Naive thymus-derived CD4-positive, alpha-beta T cell (primary cell): ENCODE data around the gene TBC1D3B. TPM values are rescaled to one million over a fixed set of nuclear protein-coding genes. Genes with fewer than 3 reads are reported as not detected.
"Not testable (repeated sequence)": the region's sequence is repeated elsewhere in the genome, so short reads cannot be mapped to it uniquely, and the experiment has no call there.

Experiments used
- ATAC-seq: fragments of 150-1000 bp; cut with Tn5 transposase; 2 replicates; pipeline ENCODE4 v1.10.0; 2021; ENCODE audit warnings: mild to moderate bottlenecking, moderate library complexity
- CTCF ChIA-PET: fragments of 350-600 bp; sonication (Branson Sonifier 250); formaldehyde crosslinking; loops from one replicate; lab custom pipeline; 2021; ENCODE audit warnings: antibody characterized with exemption; lab: Charles Lee
- POLR2A ChIA-PET: fragments of 350-600 bp; sonication (Branson Sonifier 250); formaldehyde crosslinking; loops from one replicate; lab custom pipeline; 2021; ENCODE audit warnings: antibody characterized with exemption, inconsistent platforms; lab: Charles Lee
- DNase-seq, 9 donors: peaks; one replicate each; pipeline versions ENCODE4 v3.0.0 to v3.0.0-alpha.2; 2020 to 2022; ENCODE audit warnings: mixed read lengths in 1 of 9
- H3K27ac ChIP-seq: one replicate; pipeline ENCODE4 v1.7.0; 2013; ENCODE audit warnings: mild to moderate bottlenecking, low read depth, low read length, moderate library complexity
- H3K27me3 ChIP-seq, 2 donors: one replicate each; pipeline ENCODE4 v1.7.0; 2013; ENCODE audit warnings: low read length in 2 of 2, mild to moderate bottlenecking in 2 of 2, moderate library complexity in 2 of 2; ENCODE audit not compliant: control insufficient read depth in 2 of 2, insufficient read depth in 2 of 2
- H3K36me3 ChIP-seq, 3 experiments: 1 replicate in 2 of 3; 2 replicates in 1 of 3; pipeline ENCODE4 v1.7.0; 2013; ENCODE audit warnings: low read length in 3 of 3, mild to moderate bottlenecking in 3 of 3, moderate library complexity in 1 of 3; ENCODE audit not compliant: insufficient read depth in 3 of 3, control insufficient read depth in 2 of 3
- H3K4me1 ChIP-seq, 2 donors: one replicate each; pipeline ENCODE4 v1.7.0; 2013; ENCODE audit warnings: low read length in 2 of 2, mild to moderate bottlenecking in 2 of 2, moderate library complexity in 1 of 2; ENCODE audit not compliant: control insufficient read depth in 2 of 2, insufficient read depth in 2 of 2
- H3K4me3 ChIP-seq: 2 replicates; pipeline ENCODE4 v1.7.0; 2013; ENCODE audit warnings: mild to moderate bottlenecking, low read length
- H3K9me3 ChIP-seq, 3 experiments: 1 replicate in 2 of 3; 2 replicates in 1 of 3; pipeline ENCODE4 v1.7.0; 2013; ENCODE audit warnings: low read length in 3 of 3; ENCODE audit not compliant: control insufficient read depth in 2 of 3
- H3K27ac Mint-ChIP-seq, 9 donors: one replicate each; pipeline ENCODE4 v1.8.0; 2020 to 2022; ENCODE audit warnings: mixed read lengths in 9 of 9, mild to moderate bottlenecking in 8 of 9, moderate library complexity in 5 of 9, inconsistent platforms in 2 of 9
- H3K27me3 Mint-ChIP-seq, 5 donors: one replicate each; pipeline ENCODE4 v1.8.0; 2021 to 2022; ENCODE audit warnings: mixed read lengths in 5 of 5, mild to moderate bottlenecking in 1 of 5
- H3K36me3 Mint-ChIP-seq, 5 donors: one replicate each; pipeline ENCODE4 v1.8.0; 2020 to 2022; ENCODE audit warnings: mixed read lengths in 5 of 5, mild to moderate bottlenecking in 3 of 5, inconsistent platforms in 1 of 5
- H3K4me1 Mint-ChIP-seq, 7 donors: one replicate each; pipeline ENCODE4 v1.8.0; 2020 to 2022; ENCODE audit warnings: mixed read lengths in 7 of 7, mild to moderate bottlenecking in 3 of 7, inconsistent platforms in 1 of 7
- H3K4me3 Mint-ChIP-seq, 10 donors: one replicate each; pipeline ENCODE4 v1.8.0; 2020 to 2022; ENCODE audit warnings: mild to moderate bottlenecking in 10 of 10, mixed read lengths in 10 of 10, moderate library complexity in 6 of 10, inconsistent platforms in 2 of 10
- H3K9me3 Mint-ChIP-seq, 11 donors: one replicate each; pipeline ENCODE4 v1.8.0; 2020 to 2022; ENCODE audit warnings: mixed read lengths in 11 of 11, mild to moderate bottlenecking in 4 of 11, inconsistent platforms in 1 of 11, moderate library complexity in 1 of 11
- intact Hi-C, 2 donors: fragments of 100-400 bp; cut with micrococcal nuclease; formaldehyde crosslinking; loops; one replicate each; pipeline ENCODE4 v1.15.1; 2023
- polyA plus RNA-seq, 2 donors: library from polyadenylated mRNA; unstranded; fragments of 300-500 nt; fragmentation: Illumina TruSeq; gene quantifications; one replicate each; pipeline ENCODE4 v1.2.3, GENCODE V29; 2021
- total RNA-seq, 6 experiments: library from RNA in 5 of 6; stranded (reverse) in 5 of 6; gene quantifications; 1 replicate in 5 of 6; 2 replicates in 1 of 6; pipeline ENCODE4 v1.2.3 and lab custom pipeline; 2021 to 2026

Gene TBC1D3B
- total RNA-seq (10 to 100 TPM in 2 of 5 experiments, 1 to 10 TPM in 3; 4.0 to 13.3 (median 9.7) TPM), polyA plus RNA-seq (not detected), total RNA-seq (lab: John Stamatoyannopoulos, UW) (not detected)

- H3K36me3 ChIP-seq, ATAC-seq, intact Hi-C loops, H3K4me3 ChIP-seq, CTCF ChIA-PET, DNase-seq, H3K9me3 ChIP-seq, H3K36me3 Mint-ChIP-seq, H3K4me1 Mint-ChIP-seq, POLR2A ChIA-PET, H3K27ac Mint-ChIP-seq, H3K27ac ChIP-seq, H3K4me3 Mint-ChIP-seq, H3K9me3 Mint-ChIP-seq, H3K27me3 ChIP-seq, H3K4me1 ChIP-seq: not testable (repeated sequence)
- peaks cover 7 to 14% (median 8%) of the 10 kb centered on the region in 5 donors for H3K27me3 Mint-ChIP-seq
Measured at GRCh38 chr17:36176536-36176935, at the start of gene TBC1D3B. Gene TBC1D3B, minus strand, starts transcription at chr17:36176636. Its CDS starts 1,586 bp downstream, at chr17:36175050.

- DNase-seq, H3K4me1 ChIP-seq, H3K27me3 ChIP-seq, intact Hi-C loops, POLR2A ChIA-PET, CTCF ChIA-PET, H3K4me3 Mint-ChIP-seq, H3K9me3 ChIP-seq, H3K27ac Mint-ChIP-seq, H3K4me1 Mint-ChIP-seq, H3K27ac ChIP-seq, ATAC-seq, H3K36me3 Mint-ChIP-seq, H3K4me3 ChIP-seq, H3K36me3 ChIP-seq: not testable (repeated sequence)
- peaks cover under 1 to 21% (median 13%) of the 10 kb centered on the region in 5 donors for H3K27me3 Mint-ChIP-seq
- H3K9me3 Mint-ChIP-seq, result peaks cover 0 to 11% (median 4%) of the 10 kb centered on the region in 11 donors
Measured at GRCh38 chr17:36222967-36223366, 46.5 kb upstream of the TBC1D3B start.

GRCh38 chr17:36221581-36222100 is 45.2 kb upstream of the TBC1D3B start:
- POLR2A ChIA-PET, H3K27ac Mint-ChIP-seq, H3K4me3 ChIP-seq, H3K36me3 ChIP-seq, H3K27ac ChIP-seq, H3K4me3 Mint-ChIP-seq, DNase-seq, H3K4me1 ChIP-seq, H3K36me3 Mint-ChIP-seq, H3K9me3 ChIP-seq, intact Hi-C loops, H3K27me3 ChIP-seq, ATAC-seq, H3K4me1 Mint-ChIP-seq, CTCF ChIA-PET: not testable (repeated sequence)
- Mint-ChIP-seq H3K9me3 (peaks cover 0 to 14% (median 4%) of the 10 kb centered on the region in 11 donors), H3K27me3 (peaks cover 5 to 30% (median 19%) of the 10 kb centered on the region in 5 donors)

- H3K4me3 Mint-ChIP-seq, H3K4me3 ChIP-seq, POLR2A ChIA-PET, ATAC-seq, H3K4me1 ChIP-seq, DNase-seq, intact Hi-C loops, H3K27ac ChIP-seq, H3K27ac Mint-ChIP-seq, H3K36me3 Mint-ChIP-seq, CTCF ChIA-PET, H3K9me3 ChIP-seq, H3K36me3 ChIP-seq, H3K27me3 ChIP-seq, H3K4me1 Mint-ChIP-seq: not testable (repeated sequence)
- Mint-ChIP-seq H3K9me3 (peaks cover 0 to 14% (median 4%) of the 10 kb centered on the region in 11 donors), H3K27me3 (peaks cover 5 to 32% (median 22%) of the 10 kb centered on the region in 5 donors)
Measured at GRCh38 chr17:36220737-36221580, 44.5 kb upstream of the TBC1D3B start.

GRCh38 chr17:36219556-36219955 is 43.1 kb upstream of the TBC1D3B start:
- H3K4me1 ChIP-seq, H3K36me3 ChIP-seq, H3K27ac Mint-ChIP-seq, DNase-seq, H3K4me3 Mint-ChIP-seq, H3K36me3 Mint-ChIP-seq, H3K27ac ChIP-seq, H3K9me3 ChIP-seq, ATAC-seq, H3K4me3 ChIP-seq, intact Hi-C loops, H3K27me3 ChIP-seq, POLR2A ChIA-PET: not testable (repeated sequence)
- Mint-ChIP-seq H3K4me1 (peaks cover 0 to 11% (median 0%) of the 10 kb centered on the region in 7 donors), H3K27me3 (peaks cover 6 to 32% (median 26%) of the 10 kb centered on the region in 5 donors), H3K9me3 (peaks cover 0 to 14% (median 4%) of the 10 kb centered on the region in 11 donors)
- CTCF ChIA-PET, result interaction anchor here (0.7 kb wide), 1 partner anchor 23 kb away, joined by 4 read pairs; the partner anchor contains the start of genes CCL3L1 and CCL3L3

GRCh38 chr17:36215406-36216308 is 39.2 kb upstream of the TBC1D3B start:
- H3K36me3 ChIP-seq, H3K9me3 ChIP-seq, H3K27me3 ChIP-seq, CTCF ChIA-PET, H3K4me3 Mint-ChIP-seq, POLR2A ChIA-PET, H3K4me3 ChIP-seq, H3K27ac ChIP-seq, H3K27ac Mint-ChIP-seq, intact Hi-C loops, DNase-seq, H3K36me3 Mint-ChIP-seq, ATAC-seq: not testable (repeated sequence)
- Mint-ChIP-seq H3K27me3 (peaks cover 17 to 52% (median 29%) of the 10 kb centered on the region in 5 donors), H3K9me3 (peaks cover 0 to 14% (median 4%) of the 10 kb centered on the region in 11 donors), H3K4me1 (peaks cover 0 to 14% (median 0%) of the 10 kb centered on the region in 7 donors)
- H3K4me1 ChIP-seq, result peaks cover 0 to 33% of the 10 kb centered on the region in 2 donors
